Measurements from ENCODE around the gene DDTL.

DDTL gene

DNA sequence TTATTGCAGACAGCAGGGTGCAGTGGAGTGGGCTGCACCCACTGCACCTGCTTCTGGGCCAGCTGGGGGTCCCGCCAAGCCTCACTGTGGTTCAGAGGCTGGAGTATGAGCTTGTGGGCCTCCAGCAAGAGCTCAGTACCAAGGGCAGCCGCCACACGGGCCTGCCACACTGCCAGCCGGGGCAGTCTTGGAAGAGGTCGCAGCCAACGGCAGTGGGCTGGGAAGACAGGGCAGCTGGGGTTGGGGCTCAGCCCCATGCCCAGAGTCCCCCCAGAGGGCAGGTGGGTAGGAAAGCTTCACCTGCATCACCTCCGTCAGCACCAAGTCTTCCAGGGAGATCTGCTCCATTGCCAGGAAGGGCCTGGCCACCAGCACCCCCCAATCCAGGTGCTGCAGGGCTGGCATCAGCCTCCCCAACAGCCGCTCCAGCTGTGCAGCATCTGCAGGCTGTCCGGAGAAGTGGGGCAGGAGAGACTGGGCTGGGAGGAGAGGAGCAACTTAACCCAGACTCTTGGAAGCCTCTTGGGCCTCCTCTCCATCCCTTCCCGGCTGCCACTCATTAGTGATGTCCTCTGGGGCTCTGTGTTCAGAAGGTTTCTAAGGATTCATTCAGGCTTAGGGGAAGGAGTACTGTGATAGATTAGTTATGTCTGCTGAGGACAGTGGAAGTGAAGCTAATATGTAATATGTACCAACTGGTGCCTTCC lies 39.7 kb downstream of the DDTL start:
- DNase-seq (ENCODE audit: low read depth): no peak

DNA sequence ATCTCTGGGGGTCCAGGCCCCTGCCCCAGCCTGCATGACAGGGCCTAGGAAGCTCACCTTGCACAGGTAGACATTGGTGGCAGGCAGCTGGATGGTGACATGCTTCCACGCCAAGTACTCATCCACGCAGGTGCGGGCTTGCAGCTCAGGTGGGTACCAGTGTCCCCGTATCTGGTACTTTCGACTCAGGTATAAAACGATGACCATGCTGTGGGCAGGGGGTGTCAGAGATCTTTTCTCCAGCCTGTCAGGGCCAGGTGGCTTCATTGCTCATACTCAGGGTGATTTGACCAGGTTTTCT lies 40.2 kb downstream of the DDTL start:
- no peak for DNase-seq (ENCODE audit: low read depth)

DNA sequence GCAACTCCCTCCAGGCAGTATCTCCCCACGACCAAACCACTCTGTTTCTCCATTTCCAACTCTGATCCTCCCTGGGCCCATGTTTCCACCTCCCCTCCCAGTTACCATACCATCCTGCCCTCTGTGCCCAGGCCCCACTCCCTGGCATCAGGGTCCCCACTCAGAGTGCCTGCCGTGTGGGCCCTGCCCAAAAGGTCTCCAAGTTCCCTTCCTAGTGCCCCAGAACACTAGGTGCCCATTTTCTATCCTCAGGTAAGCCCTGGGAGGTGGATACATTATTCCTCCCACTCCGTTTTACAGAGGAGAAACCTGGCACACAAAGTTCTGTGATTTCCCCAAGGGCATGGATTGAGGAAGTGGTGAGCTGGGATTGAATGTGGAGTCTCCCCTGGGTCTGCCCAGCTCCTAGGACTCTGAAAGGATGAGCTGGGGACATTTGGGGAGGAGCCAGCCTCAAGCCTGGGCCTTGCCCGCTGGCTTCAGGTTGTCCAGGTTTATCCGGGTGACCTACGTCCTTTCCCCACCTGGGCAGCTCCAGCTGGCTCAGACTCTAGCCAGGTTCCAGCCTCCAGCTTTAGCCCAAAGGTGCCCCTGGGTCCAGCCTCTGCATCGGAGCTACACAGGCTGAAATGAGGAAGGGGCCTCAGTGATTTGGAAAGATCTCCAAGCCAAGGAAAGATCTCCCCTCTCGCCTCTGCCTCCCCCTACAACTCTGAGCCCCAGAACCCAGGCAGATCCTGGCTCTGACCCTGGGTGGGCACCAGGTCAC lies 40.7 kb downstream of the DDTL start:
- DNase-seq (ENCODE audit: low read depth): no peak

DNA sequence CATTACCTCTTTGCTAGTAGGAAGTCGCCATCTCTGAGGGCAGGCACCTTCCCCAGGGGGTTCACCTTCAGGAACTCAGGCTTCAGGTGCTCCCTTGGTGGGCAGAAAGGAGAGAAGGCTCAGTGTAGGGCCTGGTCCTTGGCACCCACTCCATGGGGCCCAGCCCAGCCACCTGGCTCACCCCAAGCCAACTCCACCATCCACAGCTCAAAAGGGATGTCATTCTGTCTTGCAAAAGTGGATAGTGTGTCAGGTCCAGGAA lies 41.3 kb downstream of the DDTL start:
- no peak for DNase-seq (ENCODE audit: low read depth)

DNA sequence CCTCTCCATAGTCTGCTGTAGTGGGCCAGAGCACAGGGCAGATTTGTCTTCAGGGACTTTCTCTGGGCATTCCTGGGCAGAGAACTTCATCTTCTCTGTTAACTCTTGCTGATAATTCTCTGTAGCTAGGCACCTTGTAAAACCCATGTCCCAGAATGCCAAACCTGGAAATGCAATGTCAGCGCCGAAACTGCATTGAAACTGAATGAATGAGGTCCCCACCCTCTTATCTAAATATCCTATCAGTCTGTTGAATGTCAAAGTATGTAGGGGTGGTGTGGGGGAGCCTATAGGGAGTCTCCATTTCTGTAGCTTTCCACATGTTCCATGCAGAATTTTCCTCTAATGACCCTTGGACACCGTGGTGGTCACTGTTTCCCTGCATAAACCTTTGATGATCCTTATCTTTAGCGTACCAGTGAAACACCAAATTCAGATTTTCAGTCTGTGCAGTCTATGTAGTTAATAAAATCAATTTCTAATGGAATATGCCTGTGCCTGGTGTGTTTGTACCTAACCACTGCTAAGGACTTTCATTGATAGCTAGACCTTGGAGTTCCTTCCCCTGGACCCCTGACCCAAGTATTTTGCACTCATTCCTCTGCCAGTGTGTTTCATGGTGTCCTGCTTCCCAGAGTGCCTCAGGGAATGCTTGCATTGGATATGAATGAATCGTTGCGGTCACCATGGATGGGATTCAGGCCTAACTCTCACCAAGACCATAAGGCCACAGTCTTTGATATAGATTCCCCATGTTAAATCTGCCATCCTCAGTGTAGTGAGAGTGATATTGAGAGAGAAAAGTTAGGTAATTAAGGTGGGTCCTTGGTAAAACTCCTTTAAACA lies 41.9 kb downstream of the DDTL start:
- DNase-seq (ENCODE audit: low read depth): no peak

DNA sequence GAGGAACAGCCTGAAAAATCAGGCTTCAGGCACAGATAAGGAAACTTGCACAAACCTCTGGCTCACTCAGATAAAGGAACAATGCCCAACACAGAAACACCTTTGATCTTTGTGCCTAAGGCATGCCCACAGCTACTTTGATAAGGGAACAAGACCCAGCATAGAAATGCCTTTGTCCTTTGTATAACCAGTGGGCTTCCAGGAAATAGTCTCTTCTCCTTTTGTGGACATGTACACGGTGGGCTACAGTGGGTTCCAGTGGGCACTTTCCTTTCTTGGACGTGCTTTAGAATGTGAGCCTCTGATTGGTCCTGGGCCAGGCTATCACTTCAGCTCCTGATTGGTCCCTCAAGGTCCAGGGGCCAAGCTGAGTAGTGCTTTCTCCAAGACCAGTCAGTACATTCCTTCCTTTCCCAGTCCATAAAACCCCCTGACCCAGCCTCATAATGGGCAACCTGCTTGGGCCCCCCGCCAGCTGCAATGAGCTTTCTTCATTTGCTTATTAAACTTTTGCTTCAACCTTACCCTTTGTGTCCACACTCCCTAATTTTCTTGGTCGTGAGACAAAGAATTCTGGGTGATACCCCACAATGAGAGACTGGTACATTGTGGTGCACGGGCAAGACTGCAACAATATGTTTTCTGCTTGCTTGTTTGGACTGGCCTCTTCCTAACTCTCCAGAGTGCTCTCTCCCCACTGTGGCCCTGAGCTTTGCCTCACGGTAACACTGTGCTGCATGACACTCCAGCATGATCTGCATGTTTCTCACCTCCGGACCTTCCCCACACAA lies 42.7 kb downstream of the DDTL start:
- DNase-seq (ENCODE audit: low read depth): no peak

DNA sequence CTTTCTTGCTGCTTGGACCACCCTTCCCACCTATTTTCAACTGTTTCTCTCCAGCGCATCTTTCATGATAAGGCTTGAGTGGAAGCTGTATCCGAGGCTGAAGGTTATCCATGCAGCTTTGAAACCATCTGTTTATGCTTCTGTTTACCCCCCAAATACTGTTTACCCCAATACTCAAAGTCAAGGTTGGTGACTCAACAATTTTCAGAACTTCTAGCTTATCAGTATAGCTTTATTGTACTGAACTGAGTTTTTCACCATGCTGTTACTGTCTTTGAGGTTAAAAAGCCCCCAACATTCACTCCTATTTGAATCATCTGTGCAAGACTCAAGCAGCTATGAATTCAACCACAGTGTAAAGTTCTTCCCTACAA lies 43.3 kb downstream of the DDTL start:
- no peak for DNase-seq (ENCODE audit: low read depth)

DNA sequence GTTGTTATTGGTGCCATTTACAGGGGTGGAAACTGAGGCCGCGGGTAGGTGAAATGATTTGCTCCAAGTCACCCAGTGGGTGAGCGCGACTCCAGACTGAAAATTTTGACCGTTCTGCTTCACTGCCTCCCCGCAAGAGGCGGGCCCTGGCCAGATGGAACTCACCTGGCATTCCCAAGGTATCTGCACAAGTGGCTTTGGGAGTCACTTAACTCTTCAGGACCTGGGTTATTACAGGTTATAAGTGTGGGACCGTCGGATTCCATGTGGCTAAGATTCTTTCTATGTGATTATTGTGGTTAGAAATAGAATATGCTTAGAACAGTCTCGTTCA lies 45.0 kb downstream of the DDTL start:
- DNase-seq (ENCODE audit: low read depth): no peak

DNA sequence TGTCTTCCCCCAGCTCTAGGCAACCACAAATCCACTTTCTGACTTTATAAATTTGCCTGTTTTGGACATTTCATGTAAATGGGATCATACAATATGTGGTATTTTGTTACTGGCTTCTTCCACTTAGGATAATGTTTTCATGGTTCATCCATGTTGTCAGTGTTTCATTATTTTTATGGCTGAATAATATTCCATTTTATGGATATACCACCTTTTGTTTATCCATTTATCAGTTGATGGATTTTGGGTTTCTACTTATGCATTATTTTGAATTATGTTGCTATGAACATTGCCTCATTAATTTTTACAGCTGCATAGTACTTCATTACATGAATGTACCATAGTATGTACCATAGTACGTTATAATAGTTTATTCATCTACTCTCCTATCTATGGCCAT lies 49.5 kb downstream of the DDTL start:
- no peak for DNase-seq (ENCODE audit: low read depth)

DNA sequence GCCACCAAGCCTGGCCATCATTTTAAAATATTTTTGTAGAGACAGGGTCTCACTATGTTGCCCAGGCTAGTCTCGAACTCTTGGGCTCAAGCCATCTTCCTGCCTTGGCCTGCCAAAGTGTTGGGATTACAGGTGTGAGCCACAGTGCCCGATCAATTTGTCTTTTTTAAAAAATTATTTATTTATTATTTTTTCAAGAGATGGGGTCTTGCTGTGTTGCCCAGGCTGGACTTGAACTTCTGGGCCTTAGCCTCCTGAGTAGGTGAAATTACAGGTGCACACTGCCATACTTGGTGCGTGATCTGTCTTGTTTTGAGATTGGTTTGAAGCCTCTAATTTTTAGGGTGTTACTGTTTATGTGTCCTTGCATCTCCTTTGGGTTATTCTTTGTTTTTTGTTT lies 54.6 kb downstream of the DDTL start:
- DNase-seq (ENCODE audit: low read depth): no peak
